ENCODE results near the gene CTTNBP2NL. TPM values are rescaled to one million over a fixed set of nuclear protein-coding genes. Genes with fewer than 3 reads are reported as not detected.

The CTTNBP2NL gene
- total RNA-seq, 3 donors from 2014 or later, result 61.4 to 90.2 (median 79.6) TPM

DNA sequence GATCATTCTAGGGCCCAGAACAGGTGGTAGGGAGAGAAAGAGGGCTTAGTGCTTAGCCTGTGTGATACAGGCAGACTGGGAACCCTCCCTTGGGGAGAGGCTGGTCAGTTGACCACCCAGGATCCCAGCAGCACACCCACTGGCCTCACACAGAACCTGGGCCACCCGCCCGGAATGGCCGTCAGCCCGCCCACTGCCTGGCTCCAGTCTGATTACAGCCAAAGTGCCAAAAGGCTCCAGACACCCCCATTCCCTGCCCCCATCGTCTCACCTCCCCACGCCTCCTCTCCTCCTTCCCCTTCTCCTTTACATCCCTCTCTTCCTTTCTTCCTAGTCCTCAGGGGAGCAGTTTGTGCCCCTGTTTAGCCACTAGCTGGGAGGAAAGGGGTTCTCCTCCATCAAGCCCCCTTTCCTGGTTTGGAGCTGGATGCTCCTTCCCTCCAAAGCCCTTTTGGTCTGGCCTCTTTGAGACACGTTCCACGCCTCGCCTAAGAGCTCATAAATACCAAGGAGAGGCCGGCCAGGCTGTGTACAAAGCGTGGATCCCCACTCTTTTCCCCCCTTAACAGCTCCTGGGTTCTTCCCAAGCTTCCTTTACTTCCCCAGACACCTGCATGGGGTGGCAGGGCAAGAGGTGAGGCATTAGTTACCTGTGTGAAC, 108.1 kb downstream of the CTTNBP2NL start:
- no peak for ATAC-seq
- intact Hi-C loops (cut with DNase I, micrococcal nuclease), result loop anchor here in 1 of 2 donors (10.0 kb wide), 1 partner anchor 111 kb away; the partner anchor contains the start of genes CAPZA1 and ST7L

DNA sequence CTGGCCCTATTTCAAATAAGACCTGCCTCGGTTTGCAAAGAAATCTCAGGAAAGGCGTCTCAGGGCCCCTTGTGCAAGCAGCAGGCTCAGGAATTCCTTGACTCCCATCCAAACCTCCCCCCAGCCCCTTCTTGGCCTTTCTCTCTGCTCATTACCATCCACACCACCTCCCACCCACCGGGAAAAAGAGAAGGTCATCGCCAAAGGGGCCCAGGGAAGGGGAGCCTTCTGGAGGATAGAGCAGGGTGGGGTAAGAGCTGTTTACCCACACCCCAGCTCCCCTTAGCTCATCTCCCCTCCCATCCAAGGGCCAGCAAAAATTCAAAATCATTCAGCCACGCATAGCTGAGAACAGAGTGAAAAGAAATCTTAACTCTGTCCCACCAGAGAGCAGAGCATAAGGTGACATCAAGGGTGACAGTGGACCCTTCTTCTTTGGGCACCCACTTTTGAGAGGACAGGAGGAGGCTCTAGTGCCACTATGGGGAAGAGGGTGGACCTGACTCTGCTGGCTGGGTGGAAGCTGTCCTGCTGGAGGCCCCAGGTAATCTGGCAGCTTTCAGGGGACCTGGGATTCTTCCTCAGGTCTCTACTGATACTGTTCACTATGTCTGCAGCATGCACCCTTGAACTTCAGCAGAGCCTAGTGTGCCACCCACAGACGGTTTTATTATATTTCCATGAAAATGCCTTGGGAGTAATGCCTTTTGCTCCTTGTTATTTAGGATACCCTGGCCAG, 108.8 kb downstream of the CTTNBP2NL start:
- Histone ChIP-seq H3K36me3 (ENCODE audit: low read depth) (no peaks in the 10 kb centered on the region), H3K4me3 (no peak overlapping the region), H3K9me3 (no peaks in the 10 kb centered on the region), H3K4me1 (ENCODE audit: low read depth) (peaks cover 5% of the 10 kb centered on the region)
- TF ChIP-seq, protein P1, sequence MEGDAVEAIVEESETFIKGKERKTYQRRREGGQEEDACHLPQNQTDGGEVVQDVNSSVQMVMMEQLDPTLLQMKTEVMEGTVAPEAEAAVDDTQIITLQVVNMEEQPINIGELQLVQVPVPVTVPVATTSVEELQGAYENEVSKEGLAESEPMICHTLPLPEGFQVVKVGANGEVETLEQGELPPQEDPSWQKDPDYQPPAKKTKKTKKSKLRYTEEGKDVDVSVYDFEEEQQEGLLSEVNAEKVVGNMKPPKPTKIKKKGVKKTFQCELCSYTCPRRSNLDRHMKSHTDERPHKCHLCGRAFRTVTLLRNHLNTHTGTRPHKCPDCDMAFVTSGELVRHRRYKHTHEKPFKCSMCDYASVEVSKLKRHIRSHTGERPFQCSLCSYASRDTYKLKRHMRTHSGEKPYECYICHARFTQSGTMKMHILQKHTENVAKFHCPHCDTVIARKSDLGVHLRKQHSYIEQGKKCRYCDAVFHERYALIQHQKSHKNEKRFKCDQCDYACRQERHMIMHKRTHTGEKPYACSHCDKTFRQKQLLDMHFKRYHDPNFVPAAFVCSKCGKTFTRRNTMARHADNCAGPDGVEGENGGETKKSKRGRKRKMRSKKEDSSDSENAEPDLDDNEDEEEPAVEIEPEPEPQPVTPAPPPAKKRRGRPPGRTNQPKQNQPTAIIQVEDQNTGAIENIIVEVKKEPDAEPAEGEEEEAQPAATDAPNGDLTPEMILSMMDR (IDR thresholded peaks at IDR 0.05), result no peak
- DNase-seq (no peak), ATAC-seq (no peak)
- intact Hi-C loops (cut with DNase I, micrococcal nuclease), result loop anchor here in 1 of 2 donors (10.0 kb wide), 1 partner anchor 110 kb away; the partner anchor contains the start of genes CAPZA1 and ST7L

More for the DNA sequence above, 108.1 kb downstream of the CTTNBP2NL start:
- H3K36me3 ChIP-seq (ENCODE audit: low read depth), result no peaks in the 10 kb centered on the region
- H3K4me3 ChIP-seq, result no peak overlapping the region
- no peak for DNase-seq
- TF ChIP-seq, protein P1 (IDR thresholded peaks at IDR 0.05), result no peak
- peaks cover 5% of the 10 kb centered on the region for H3K4me1 ChIP-seq (ENCODE audit: low read depth)
- H3K9me3 ChIP-seq, result no peaks in the 10 kb centered on the region

DNA sequence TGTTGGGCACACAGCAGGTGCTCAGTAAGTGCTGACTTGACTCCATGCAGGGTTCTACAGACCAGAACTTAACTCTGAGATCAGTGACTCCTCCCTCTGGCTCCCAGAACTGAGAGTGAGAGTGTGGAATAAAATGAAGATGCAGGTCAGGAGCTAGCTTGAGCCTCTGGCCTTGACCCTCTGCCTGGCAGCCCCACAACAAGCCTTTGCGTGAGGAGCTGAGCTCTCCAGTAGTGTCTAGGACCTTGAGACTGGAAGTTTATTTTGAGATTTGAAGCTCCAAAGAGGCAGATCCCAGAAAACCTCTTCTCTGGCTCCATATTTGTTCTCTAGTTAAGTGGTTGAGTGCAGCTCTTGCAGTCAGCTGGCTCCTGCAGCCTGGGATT, 109.4 kb downstream of the CTTNBP2NL start:
- Histone ChIP-seq H3K9me3 (no peaks in the 10 kb centered on the region), H3K4me1 (ENCODE audit: low read depth) (peaks cover 5% of the 10 kb centered on the region), H3K4me3 (no peak overlapping the region), H3K36me3 (ENCODE audit: low read depth) (no peaks in the 10 kb centered on the region)
- TF ChIP-seq, protein P1 (IDR thresholded peaks at IDR 0.05), result no peak
- ATAC-seq (no peak), DNase-seq (no peak)
- intact Hi-C loops (cut with DNase I, micrococcal nuclease), result loop anchor here in 1 of 2 donors (10.0 kb wide), 1 partner anchor 109 kb away; the partner anchor contains the start of genes CAPZA1 and ST7L

DNA sequence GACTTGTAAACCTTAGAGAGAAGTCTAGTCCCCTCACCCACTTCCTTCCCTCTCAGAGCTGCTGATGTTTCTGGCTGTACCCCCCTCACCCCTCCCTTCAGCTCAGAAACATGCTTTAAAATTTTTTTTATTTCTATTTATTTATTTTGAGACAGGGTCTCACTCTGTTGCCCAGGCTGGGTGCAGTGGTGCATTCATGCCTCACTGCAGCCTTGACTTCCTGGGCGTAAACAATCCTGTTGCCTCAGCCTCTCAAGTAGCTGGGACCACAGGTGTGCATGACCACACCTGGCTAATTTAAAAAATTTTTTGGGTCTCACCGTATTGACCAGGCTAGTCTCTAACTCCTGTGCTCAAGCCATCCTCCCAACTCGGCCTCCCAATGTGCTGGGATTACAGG, 109.9 kb downstream of the CTTNBP2NL start:
- H3K9me3 ChIP-seq, result no peaks in the 10 kb centered on the region
- DNase-seq (no peak), ATAC-seq (no peak)
- TF ChIP-seq, protein P1 (IDR thresholded peaks at IDR 0.05), result no peak
- H3K36me3 ChIP-seq (ENCODE audit: low read depth), result no peaks in the 10 kb centered on the region
- intact Hi-C loops (cut with DNase I, micrococcal nuclease), result loop anchor here in 1 of 2 donors (10.0 kb wide), 1 partner anchor 109 kb away; the partner anchor contains the start of genes CAPZA1 and ST7L
- H3K4me3 ChIP-seq, result no peak overlapping the region
- peaks cover 5% of the 10 kb centered on the region for H3K4me1 ChIP-seq (ENCODE audit: low read depth)

DNA sequence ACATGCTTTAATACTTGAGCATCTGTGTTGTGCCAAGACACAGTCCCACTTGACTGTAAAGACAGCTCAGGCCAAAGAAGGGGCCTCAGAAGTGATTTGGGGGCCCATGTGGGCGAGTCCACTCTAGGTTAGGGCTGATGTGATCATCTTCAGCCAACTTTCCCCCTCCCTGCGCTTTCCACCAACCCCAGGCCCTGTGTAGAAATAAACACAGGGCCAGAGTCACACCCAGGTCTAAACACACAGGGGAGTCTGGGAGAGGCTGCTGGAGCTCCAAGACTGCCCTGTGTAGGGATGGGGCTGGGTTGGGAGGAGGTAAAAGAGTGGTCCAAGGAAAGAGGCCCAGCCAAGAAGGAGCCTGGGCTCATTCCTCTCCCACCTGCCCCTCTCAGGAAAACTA, 110.3 kb downstream of the CTTNBP2NL start:
- Histone ChIP-seq H3K4me3 (no peak overlapping the region), H3K9me3 (no peaks in the 10 kb centered on the region), H3K36me3 (ENCODE audit: low read depth) (no peaks in the 10 kb centered on the region), H3K4me1 (ENCODE audit: low read depth) (peaks cover 5% of the 10 kb centered on the region)
- ATAC-seq (no peak), DNase-seq (no peak)
- TF ChIP-seq, protein P1 (IDR thresholded peaks at IDR 0.05), result no peak
- intact Hi-C loops (cut with DNase I, micrococcal nuclease), result loop anchor here in 1 of 2 donors (10.0 kb wide), 1 partner anchor 108 kb away; the partner anchor contains the start of genes CAPZA1 and ST7L
